GM19351 (cell line): ENCODE measurements around the gene MAP1B.

Experiments used
- ATAC-seq: cut with Tn5 transposase; IDR thresholded peaks from one replicate; pipeline ENCODE4 v1.9.1; 2021; ENCODE audit warnings: mild to moderate bottlenecking, moderate library complexity; ENCODE audit not compliant: unreplicated experiment

MAP1B gene

DNA sequence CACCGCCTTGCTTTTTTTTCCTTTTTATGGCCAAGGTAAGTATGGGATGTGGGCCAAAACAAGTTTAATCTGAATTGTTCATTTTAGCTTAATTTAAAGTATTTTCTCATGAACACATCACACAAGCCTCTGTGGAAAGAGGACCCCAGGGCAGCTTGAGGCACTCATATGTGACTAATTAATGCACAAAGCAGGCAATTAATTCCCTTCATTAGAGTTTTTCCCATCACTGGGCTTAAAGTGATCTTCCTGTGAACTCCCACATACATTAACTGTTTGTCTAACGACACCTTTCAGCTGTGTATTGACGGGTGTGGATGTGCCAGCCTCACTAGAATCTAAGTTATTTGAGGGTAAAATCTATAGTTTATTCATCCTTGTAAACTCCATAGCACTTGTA lies 109.5 kb downstream of the MAP1B start:
- ATAC-seq: no peak

- no peak for ATAC-seq
Measured at GRCh38 chr5:72221099-72221498, 113.8 kb downstream of the MAP1B start.

DNA sequence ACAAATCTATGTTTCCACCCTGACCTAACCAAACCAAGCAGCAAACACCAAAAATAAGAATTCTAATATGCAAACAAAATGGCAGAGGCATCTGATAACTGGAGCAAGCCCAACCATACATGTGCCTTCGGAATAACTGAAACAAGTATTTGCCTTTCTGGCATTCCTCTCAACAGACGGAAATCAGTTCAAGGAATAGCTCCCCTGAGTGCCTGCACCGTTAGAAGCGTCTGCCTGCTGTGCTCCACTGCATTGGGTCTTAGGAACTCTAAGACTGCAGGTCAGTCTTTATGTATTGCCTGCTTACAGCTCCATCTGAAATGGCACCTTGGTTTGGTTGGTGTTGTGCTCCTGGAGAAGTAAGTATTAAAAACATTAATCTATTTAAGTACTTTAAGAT lies 114.3 kb downstream of the MAP1B start:
- ATAC-seq: no peak

- ATAC-seq: no peak
Measured at GRCh38 chr5:72222521-72222920, 115.2 kb downstream of the MAP1B start.

DNA sequence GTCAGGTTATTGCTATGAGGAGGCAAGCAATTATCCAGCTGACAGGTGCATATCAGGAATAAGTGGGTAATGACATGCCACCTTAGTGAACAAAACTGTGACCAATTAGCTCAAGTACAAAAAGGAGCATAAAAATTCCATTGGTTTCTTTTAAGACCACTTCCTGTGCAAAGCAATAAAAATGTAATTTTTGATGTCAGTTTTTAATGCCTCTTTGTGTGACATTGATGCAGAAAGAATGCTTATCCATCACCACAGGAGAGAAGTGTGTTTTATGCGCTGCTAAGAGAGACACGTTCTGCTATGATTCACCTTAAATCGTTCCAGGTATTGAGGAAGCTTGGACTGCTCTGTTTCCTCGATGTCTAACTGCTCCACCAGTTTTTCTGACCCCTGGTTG lies 116.1 kb downstream of the MAP1B start:
- ATAC-seq: no peak

GRCh38 chr5:72224946-72225463 lies 117.7 kb downstream of the MAP1B start:
- no peak for ATAC-seq

DNA sequence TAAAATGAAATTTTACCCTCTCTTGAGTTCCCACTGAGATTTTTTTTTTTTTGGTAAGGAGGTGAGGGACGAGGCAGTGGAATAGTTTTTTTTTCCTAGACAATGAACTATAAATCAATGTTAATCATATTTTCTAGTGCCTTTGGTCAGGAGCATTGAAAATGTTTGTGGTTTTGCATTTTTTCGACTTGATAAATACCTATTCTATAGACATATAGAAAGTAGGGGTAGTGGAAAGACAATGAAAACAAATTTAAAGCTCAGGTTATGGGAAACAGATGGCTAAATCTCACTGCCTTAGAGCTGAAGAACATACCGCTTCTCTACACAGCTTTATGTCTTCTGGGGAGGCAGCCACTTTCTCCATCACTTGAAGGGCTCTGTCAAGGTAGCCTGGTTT lies 118.5 kb downstream of the MAP1B start:
- no peak for ATAC-seq

- ATAC-seq: no peak
Measured at GRCh38 chr5:72226950-72227349, 119.7 kb downstream of the MAP1B start.

DNA sequence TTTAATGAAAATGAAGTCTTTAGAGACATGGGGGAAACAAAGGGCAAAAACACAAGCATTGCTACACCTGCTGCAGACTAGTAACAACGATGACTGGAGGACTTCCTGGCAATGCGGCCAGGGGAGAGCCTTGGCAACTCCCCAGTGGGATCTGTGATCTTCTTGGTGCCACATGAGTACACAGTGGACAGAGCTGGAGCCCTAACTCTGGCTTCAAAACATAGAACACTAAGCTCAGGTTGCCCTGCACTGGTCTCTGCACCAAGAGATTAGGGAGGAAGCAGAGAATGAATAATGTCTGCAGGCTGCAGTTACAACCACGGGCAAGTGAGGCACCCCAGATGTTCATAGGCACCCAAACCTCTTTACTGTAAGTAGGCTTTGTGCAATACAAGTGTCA lies 121.7 kb downstream of the MAP1B start:
- ATAC-seq: no peak

- no peak for ATAC-seq
Measured at GRCh38 chr5:72231991-72232703, 124.9 kb downstream of the MAP1B start.

DNA sequence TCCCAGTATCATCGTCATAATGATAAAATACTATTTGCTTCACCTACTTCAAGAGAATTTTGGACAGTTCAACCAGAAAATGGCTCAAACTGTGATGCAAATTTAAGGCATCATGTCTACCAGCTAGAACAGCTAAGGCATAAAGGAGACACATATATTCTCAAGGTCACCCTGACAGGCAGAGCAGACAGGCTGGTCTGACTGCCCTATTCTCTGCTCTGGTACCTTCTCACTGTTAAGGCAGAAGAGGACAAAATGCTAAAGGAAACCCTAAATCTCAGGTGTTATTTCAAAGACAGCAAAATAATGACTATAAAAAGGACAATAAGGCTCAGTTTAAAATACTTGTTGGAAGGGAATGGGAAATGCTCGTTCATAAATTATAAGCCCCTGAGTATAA lies 125.6 kb downstream of the MAP1B start:
- no peak for ATAC-seq

DNA sequence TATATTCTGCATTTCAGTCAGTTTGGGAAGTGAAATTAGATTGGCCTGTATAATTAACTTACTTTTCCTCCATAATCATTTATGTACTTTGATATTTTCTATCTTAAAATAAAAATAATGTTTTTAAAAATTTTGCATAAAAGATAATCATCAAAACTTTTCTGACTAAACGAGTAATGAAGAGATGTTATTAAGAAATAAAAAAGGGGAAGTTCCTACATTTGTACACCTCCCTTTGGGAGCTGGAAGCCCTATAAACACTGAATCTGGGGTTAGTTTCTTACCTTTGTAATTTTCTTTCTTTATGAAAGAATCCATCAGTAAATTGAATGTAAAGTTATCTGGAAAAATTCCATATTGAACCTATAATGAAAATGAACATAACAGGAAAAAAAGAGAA lies 126.6 kb downstream of the MAP1B start:
- ATAC-seq: no peak

- ATAC-seq: peak; percentile 90
Measured at GRCh38 chr5:72234265-72234700, 127.0 kb downstream of the MAP1B start.

DNA sequence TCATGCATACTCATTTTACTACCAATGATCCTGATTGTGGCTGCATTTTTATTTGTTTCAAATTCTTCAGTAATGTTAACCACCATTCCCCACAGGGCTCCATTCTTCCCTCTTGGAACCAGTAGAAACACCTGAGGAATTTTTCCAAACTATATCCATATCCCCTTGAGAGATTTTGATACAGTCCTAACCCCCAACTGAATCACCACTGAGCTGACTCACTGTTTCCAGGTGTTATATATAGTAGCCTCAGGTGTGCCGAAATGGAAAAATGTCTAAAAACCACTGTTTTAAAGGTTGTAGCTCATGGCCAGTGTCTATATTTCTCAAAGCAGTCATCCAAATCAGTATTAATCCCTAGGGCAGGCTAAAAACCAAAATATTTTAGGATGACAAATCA lies 127.6 kb downstream of the MAP1B start:
- ATAC-seq: no peak

GRCh38 chr5:72235725-72236124 lies 128.4 kb downstream of the MAP1B start:
- ATAC-seq: no peak

- ATAC-seq: no peak
Measured at GRCh38 chr5:72237415-72237814, 130.1 kb downstream of the MAP1B start.

DNA sequence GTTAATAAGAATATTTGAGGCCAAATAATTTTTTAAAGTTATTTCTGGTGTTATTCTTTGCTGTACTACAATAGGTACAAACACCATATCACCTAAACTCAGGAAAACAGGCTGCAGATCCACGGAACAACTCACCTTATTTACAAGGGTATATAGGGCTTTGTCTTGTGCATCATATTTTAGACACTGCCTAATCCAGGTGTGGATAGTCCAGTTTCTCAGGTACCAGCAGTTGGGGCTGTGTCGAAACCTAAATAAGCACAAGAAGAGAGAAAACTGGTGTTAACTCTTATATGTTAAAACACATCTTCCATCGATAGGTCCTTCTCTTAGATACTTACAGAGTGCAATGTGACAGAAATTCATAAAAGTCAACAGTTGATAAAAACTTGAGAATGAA lies 130.6 kb downstream of the MAP1B start:
- no peak for ATAC-seq

GRCh38 chr5:72238712-72239445 lies 131.6 kb downstream of the MAP1B start:
- ATAC-seq: no peak

- no peak for ATAC-seq
Measured at GRCh38 chr5:72241346-72242003, 134.2 kb downstream of the MAP1B start.

DNA sequence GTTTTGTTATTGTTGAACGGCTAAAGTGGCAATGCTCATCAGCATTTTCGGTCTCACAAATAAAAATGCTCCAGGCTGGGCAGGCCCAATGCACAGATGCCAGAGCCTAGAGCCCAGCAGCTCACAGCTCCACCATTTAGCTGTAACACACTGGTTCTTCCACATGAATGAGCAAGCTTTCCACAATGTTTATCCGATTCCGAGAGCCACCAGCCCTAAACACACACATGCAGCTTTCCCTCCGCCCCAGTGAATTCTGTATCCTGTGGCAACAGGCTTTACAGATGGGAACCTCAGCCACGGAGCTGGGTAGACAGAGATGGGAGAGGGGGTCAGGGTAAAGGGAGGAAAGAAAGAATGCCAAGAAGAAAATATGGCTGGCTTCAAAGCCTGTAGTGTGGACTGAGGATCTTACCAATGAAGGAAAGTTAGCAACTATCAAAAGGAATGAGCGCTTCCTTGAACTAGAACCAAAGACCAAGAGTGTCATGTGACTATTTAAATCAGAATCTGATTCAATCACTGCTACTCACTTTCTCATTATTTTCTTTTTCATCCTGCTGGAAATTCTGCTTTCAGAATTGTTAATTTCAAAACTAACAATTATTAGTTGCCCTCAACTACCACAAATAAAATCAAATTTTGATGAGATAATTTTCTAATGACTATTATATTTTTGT lies 135.7 kb downstream of the MAP1B start:
- no peak for ATAC-seq

DNA sequence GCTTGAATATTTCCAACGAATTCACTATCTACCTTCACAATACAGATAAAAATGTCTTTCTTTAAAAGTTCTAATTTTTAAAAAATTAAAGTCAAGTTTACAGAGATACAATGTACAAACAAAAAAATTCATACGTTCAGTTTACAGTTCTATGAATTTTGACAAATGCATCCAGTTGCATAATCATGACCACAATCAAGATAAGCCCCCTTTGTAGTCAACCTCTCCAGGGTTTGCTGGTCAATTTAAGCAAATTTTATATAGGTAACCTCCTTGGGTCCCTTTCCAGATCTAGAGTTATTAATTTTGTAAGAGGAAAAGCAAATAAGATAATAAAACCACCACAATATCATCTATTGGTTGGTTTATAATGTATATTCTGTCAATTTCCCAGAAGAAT lies 136.4 kb downstream of the MAP1B start:
- ATAC-seq: no peak
